ENCODE data around the gene GPC6.

DNA sequence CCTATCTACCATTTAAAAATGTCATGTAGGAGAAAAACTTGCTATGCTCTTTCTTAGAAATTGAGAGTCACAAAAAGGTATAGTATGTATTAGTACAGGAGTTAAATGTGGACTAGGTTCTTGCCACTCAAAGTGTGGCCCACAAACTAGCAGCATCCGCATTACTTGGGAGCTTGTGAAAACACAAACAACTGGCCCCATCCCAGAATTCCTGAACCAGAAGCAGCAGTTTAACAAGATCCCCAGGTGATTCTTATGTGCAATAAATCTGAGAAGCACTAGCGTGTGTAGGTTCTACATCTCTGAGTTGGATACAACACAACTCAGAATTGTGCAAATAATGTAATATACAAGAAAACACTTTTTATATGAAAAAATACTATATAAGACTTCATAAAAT is 927.0 kb downstream of the GPC6 start:
- TF ChIP-seq TAF1 (IDR thresholded peaks at IDR 0.05; ENCODE audit: borderline replicate concordance, low read depth, low read length): no peak
- TF ChIP-seq POLR2A (IDR thresholded peaks at IDR 0.05; ENCODE audit: low read depth, low read length): no peak
- no peak for TF ChIP-seq POLR2AphosphoS5 (IDR thresholded peaks at IDR 0.05; ENCODE audit: low read depth, low read length)
